ENCODE data around the gene NDUFAF8.

The NDUFAF8 gene

GRCh38 chr17:81253358-81254131, 14.4 kb downstream of the NDUFAF8 start:
- DNase-seq, result peak in 1 of 2 experiments; percentile 39

- peak in 1 of 2 experiments; percentile 23 for DNase-seq
Observed at GRCh38 chr17:81254955-81255717, 16.0 kb downstream of the NDUFAF8 start.

- DNase-seq, result no peak
Observed at GRCh38 chr17:81256616-81257015, 17.5 kb downstream of the NDUFAF8 start.

GRCh38 chr17:81257533-81257932, 18.4 kb downstream of the NDUFAF8 start:
- no peak for DNase-seq

- no peak for DNase-seq
Observed at GRCh38 chr17:81258292-81258691, 19.2 kb downstream of the NDUFAF8 start.

GRCh38 chr17:81259058-81259605, 20.0 kb downstream of the NDUFAF8 start:
- DNase-seq, result no peak

- no peak for DNase-seq
Observed at GRCh38 chr17:81260171-81260570, 21.1 kb downstream of the NDUFAF8 start.

GRCh38 chr17:81260641-81261040, 21.5 kb downstream of the NDUFAF8 start:
- no peak for DNase-seq

GRCh38 chr17:81261096-81261495, 22.0 kb downstream of the NDUFAF8 start:
- DNase-seq, result no peak

GRCh38 chr17:81261582-81262336, 22.6 kb downstream of the NDUFAF8 start:
- no peak for DNase-seq

GRCh38 chr17:81263371-81264181, 24.5 kb downstream of the NDUFAF8 start:
- no peak for DNase-seq

GRCh38 chr17:81264640-81265039, 25.5 kb downstream of the NDUFAF8 start:
- DNase-seq, result no peak

- no peak for DNase-seq
Observed at GRCh38 chr17:81265576-81265975, 26.5 kb downstream of the NDUFAF8 start.

GRCh38 chr17:81267390-81268067, 28.4 kb downstream of the NDUFAF8 start:
- DNase-seq, result no peak

- DNase-seq, result no peak
Observed at GRCh38 chr17:81270279-81270678, 31.2 kb downstream of the NDUFAF8 start.

- DNase-seq, result no peak
Observed at GRCh38 chr17:81271226-81271625, 32.1 kb downstream of the NDUFAF8 start.

- DNase-seq, result no peak
Observed at GRCh38 chr17:81272616-81273015, 33.5 kb downstream of the NDUFAF8 start.

- DNase-seq, result no peak
Observed at GRCh38 chr17:81273698-81274470, 34.8 kb downstream of the NDUFAF8 start.

GRCh38 chr17:81274471-81274855, 35.3 kb downstream of the NDUFAF8 start:
- no peak for DNase-seq

- DNase-seq, result no peak
Observed at GRCh38 chr17:81276781-81277180, 37.7 kb downstream of the NDUFAF8 start.

- DNase-seq, result no peak
Observed at GRCh38 chr17:81277421-81277820, 38.3 kb downstream of the NDUFAF8 start.

Data from AML-193 (cell line).